Activated CD8-positive, alpha-beta memory T cell treated with anti-CD3 and anti-CD28 coated beads, Interleukin-2, amount 10 ng/mL, durations not matched to agents 7 days and 5 days (primary cell): ENCODE results near the gene NUB1. TPM values are rescaled to one million over a fixed set of nuclear protein-coding genes. Genes with fewer than 3 reads are reported as not detected.

Experiments
- ATAC-seq: fragments of 150-1000 bp; cut with Tn5 transposase; one replicate; pipeline ENCODE4 v1.10.0; 2021; ENCODE audit warnings: moderate library complexity
- CTCF ChIA-PET: fragments of 350-600 bp; sonication (Branson Sonifier 250); formaldehyde crosslinking; loops from one replicate; lab custom pipeline; 2021; ENCODE audit warnings: antibody characterized with exemption; lab: Charles Lee
- DNase-seq: peaks from one replicate; pipeline ENCODE4 v3.0.0-alpha.2; 2020
- H3K27ac Mint-ChIP-seq: one replicate; pipeline ENCODE4 v1.8.0; 2021; ENCODE audit warnings: mild to moderate bottlenecking, mixed read lengths
- H3K27me3 Mint-ChIP-seq: one replicate; pipeline ENCODE4 v1.8.0; 2021; ENCODE audit warnings: mixed read lengths
- H3K36me3 Mint-ChIP-seq: one replicate; pipeline ENCODE4 v1.8.0; 2021; ENCODE audit warnings: mild to moderate bottlenecking, mixed read lengths
- H3K4me1 Mint-ChIP-seq: one replicate; pipeline ENCODE4 v1.8.0; 2021; ENCODE audit warnings: mixed read lengths
- H3K4me3 Mint-ChIP-seq: one replicate; pipeline ENCODE4 v1.8.0; 2021; ENCODE audit warnings: mild to moderate bottlenecking, moderate library complexity, mixed read lengths
- H3K9me3 Mint-ChIP-seq: one replicate; pipeline ENCODE4 v1.8.0; 2022; ENCODE audit warnings: low read depth, mixed read lengths
- total RNA-seq, 2 experiments: library from RNA; stranded (reverse); gene quantifications; one replicate each; pipeline ENCODE4 v1.2.3, GENCODE V29; 2021

Gene NUB1
- total RNA-seq, 2 experiments from 2014 or later: 71.3 to 73.3 TPM

GRCh38 chr7:151410405-151411390 is 69.1 kb downstream of the NUB1 start:
- Mint-ChIP-seq H3K36me3 (no peaks in the 10 kb centered on the region), H3K4me3 (no peak overlapping the region), H3K9me3 (no peaks in the 10 kb centered on the region), H3K4me1 (peaks cover 19% of the 10 kb centered on the region), H3K27ac (no peak overlapping the region), H3K27me3 (peaks cover 59% of the 10 kb centered on the region)
- no peak for ATAC-seq
- CTCF ChIA-PET: interaction anchor here (0.6 to 1.9 kb wide), 3 partner anchors 18 to 42 kb away, joined by 3 to 11 read pairs (median 3); no protein-coding TSS in a partner anchor
- no peak for DNase-seq

GRCh38 chr7:151411551-151411950 is 69.9 kb downstream of the NUB1 start:
- Mint-ChIP-seq H3K27me3 (peaks cover 60% of the 10 kb centered on the region), H3K4me1 (peaks cover 19% of the 10 kb centered on the region), H3K9me3 (no peaks in the 10 kb centered on the region), H3K36me3 (no peaks in the 10 kb centered on the region), H3K27ac (no peak overlapping the region), H3K4me3 (no peak overlapping the region)
- CTCF ChIA-PET: interaction anchor here (1.2 to 1.9 kb wide), 2 partner anchors 17 to 37 kb away, joined by 3 to 11 read pairs; no protein-coding TSS in a partner anchor
- DNase-seq (no peak), ATAC-seq (no peak)

GRCh38 chr7:151412318-151412717 is 70.7 kb downstream of the NUB1 start:
- Mint-ChIP-seq H3K9me3 (no peaks in the 10 kb centered on the region), H3K4me3 (no peak overlapping the region), H3K27me3 (peaks cover 65% of the 10 kb centered on the region), H3K27ac (no peak overlapping the region), H3K36me3 (no peaks in the 10 kb centered on the region), H3K4me1 (peaks cover 19% of the 10 kb centered on the region)
- DNase-seq (no peak), ATAC-seq (no peak)
- CTCF ChIA-PET: interaction anchor here (1.2 to 1.9 kb wide), 2 partner anchors 16 to 37 kb away, joined by 3 to 11 read pairs; no protein-coding TSS in a partner anchor

- no peaks in the 10 kb centered on the region for H3K36me3 Mint-ChIP-seq
- H3K27ac Mint-ChIP-seq: no peak overlapping the region
Observed at GRCh38 chr7:151413241-151413640, 71.6 kb downstream of the NUB1 start.

GRCh38 chr7:151415375-151416105 is 73.9 kb downstream of the NUB1 start:
- peaks cover 4% of the 10 kb centered on the region for H3K9me3 Mint-ChIP-seq
- H3K4me1 Mint-ChIP-seq: peaks cover 10% of the 10 kb centered on the region
- peaks cover 65% of the 10 kb centered on the region for H3K27me3 Mint-ChIP-seq
- CTCF ChIA-PET: interaction anchor here (1.0 to 1.1 kb wide), 2 partner anchors 33 to 344 kb away, joined by 3 to 4 read pairs; no protein-coding TSS in a partner anchor
- no peak for DNase-seq
- H3K4me3 Mint-ChIP-seq: no peak overlapping the region
- H3K36me3 Mint-ChIP-seq: no peaks in the 10 kb centered on the region
- H3K27ac Mint-ChIP-seq: no peak overlapping the region
- ATAC-seq: no peak

More at GRCh38 chr7:151413241-151413640, 71.6 kb downstream of the NUB1 start:
- H3K9me3 Mint-ChIP-seq: peaks cover 3% of the 10 kb centered on the region
- CTCF ChIA-PET: no interaction called here
- ATAC-seq (no peak), DNase-seq (no peak)
- H3K4me1 Mint-ChIP-seq: peaks cover 19% of the 10 kb centered on the region
- H3K27me3 Mint-ChIP-seq: peaks cover 70% of the 10 kb centered on the region
- no peak overlapping the region for H3K4me3 Mint-ChIP-seq

GRCh38 chr7:151416112-151416940 is 74.7 kb downstream of the NUB1 start:
- no peak for DNase-seq
- ATAC-seq: no peak
- peaks cover 8% of the 10 kb centered on the region for H3K4me1 Mint-ChIP-seq
- peaks cover 57% of the 10 kb centered on the region for H3K27me3 Mint-ChIP-seq
- H3K27ac Mint-ChIP-seq: no peak overlapping the region
- H3K36me3 Mint-ChIP-seq: no peaks in the 10 kb centered on the region
- CTCF ChIA-PET: no interaction called here
- no peak overlapping the region for H3K4me3 Mint-ChIP-seq
- peaks cover 4% of the 10 kb centered on the region for H3K9me3 Mint-ChIP-seq

GRCh38 chr7:151416941-151417315 is 75.3 kb downstream of the NUB1 start:
- DNase-seq (no peak), ATAC-seq (no peak)
- Mint-ChIP-seq H3K27me3 (peaks cover 55% of the 10 kb centered on the region), H3K4me1 (peaks cover 8% of the 10 kb centered on the region), H3K27ac (no peak overlapping the region), H3K36me3 (no peaks in the 10 kb centered on the region), H3K4me3 (no peak overlapping the region), H3K9me3 (peaks cover 4% of the 10 kb centered on the region)
- CTCF ChIA-PET: interaction anchor here (1.8 kb wide), 1 partner anchor 14 kb away, joined by 3 read pairs; no protein-coding TSS in a partner anchor

- Mint-ChIP-seq H3K4me3 (no peak overlapping the region), H3K9me3 (peaks cover 4% of the 10 kb centered on the region), H3K36me3 (no peaks in the 10 kb centered on the region), H3K27ac (no peak overlapping the region), H3K4me1 (no peaks in the 10 kb centered on the region), H3K27me3 (peaks cover 43% of the 10 kb centered on the region)
- ATAC-seq (no peak), DNase-seq (no peak)
- CTCF ChIA-PET: interaction anchor here (0.9 kb wide), 1 partner anchor 28 kb away, joined by 4 read pairs; no protein-coding TSS in a partner anchor
Observed at GRCh38 chr7:151420144-151420543, 78.5 kb downstream of the NUB1 start.

GRCh38 chr7:151422212-151422611 is 80.6 kb downstream of the NUB1 start:
- H3K4me1 Mint-ChIP-seq: no peaks in the 10 kb centered on the region
- H3K9me3 Mint-ChIP-seq: peaks cover 4% of the 10 kb centered on the region
- H3K36me3 Mint-ChIP-seq: no peaks in the 10 kb centered on the region
- H3K27me3 Mint-ChIP-seq: peaks cover 38% of the 10 kb centered on the region
- no peak for DNase-seq
- H3K4me3 Mint-ChIP-seq: no peak overlapping the region
- ATAC-seq: no peak
- H3K27ac Mint-ChIP-seq: no peak overlapping the region
- CTCF ChIA-PET: no interaction called here

- DNase-seq (no peak), ATAC-seq (no peak)
- H3K27ac Mint-ChIP-seq: no peak overlapping the region
- CTCF ChIA-PET: interaction anchor here (1.6 kb wide), 1 partner anchor 25 kb away, joined by 9 read pairs; no protein-coding TSS in a partner anchor
- peaks cover 35% of the 10 kb centered on the region for H3K27me3 Mint-ChIP-seq
- peaks cover 2% of the 10 kb centered on the region for H3K4me1 Mint-ChIP-seq
- no peaks in the 10 kb centered on the region for H3K36me3 Mint-ChIP-seq
- H3K9me3 Mint-ChIP-seq: peaks cover 2% of the 10 kb centered on the region
- no peak overlapping the region for H3K4me3 Mint-ChIP-seq
Observed at GRCh38 chr7:151423226-151423625, 81.6 kb downstream of the NUB1 start.

GRCh38 chr7:151423936-151424335 is 82.3 kb downstream of the NUB1 start:
- H3K36me3 Mint-ChIP-seq: no peaks in the 10 kb centered on the region
- no peak overlapping the region for H3K27ac Mint-ChIP-seq
- CTCF ChIA-PET: interaction anchor here (1.6 kb wide), 1 partner anchor 25 kb away, joined by 9 read pairs; no protein-coding TSS in a partner anchor
- H3K4me3 Mint-ChIP-seq: no peak overlapping the region
- H3K9me3 Mint-ChIP-seq: no peaks in the 10 kb centered on the region
- ATAC-seq: no peak
- peaks cover 8% of the 10 kb centered on the region for H3K4me1 Mint-ChIP-seq
- DNase-seq: no peak
- H3K27me3 Mint-ChIP-seq: peaks cover 33% of the 10 kb centered on the region

GRCh38 chr7:151424799-151425198 is 83.2 kb downstream of the NUB1 start:
- Mint-ChIP-seq H3K4me1 (peaks cover 16% of the 10 kb centered on the region), H3K27me3 (peaks cover 32% of the 10 kb centered on the region), H3K4me3 (no peak overlapping the region), H3K27ac (no peak overlapping the region), H3K9me3 (no peaks in the 10 kb centered on the region), H3K36me3 (no peaks in the 10 kb centered on the region)
- CTCF ChIA-PET: no interaction called here
- ATAC-seq (no peak), DNase-seq (no peak)
